Measurements from ENCODE around the gene BEND2.

DNA sequence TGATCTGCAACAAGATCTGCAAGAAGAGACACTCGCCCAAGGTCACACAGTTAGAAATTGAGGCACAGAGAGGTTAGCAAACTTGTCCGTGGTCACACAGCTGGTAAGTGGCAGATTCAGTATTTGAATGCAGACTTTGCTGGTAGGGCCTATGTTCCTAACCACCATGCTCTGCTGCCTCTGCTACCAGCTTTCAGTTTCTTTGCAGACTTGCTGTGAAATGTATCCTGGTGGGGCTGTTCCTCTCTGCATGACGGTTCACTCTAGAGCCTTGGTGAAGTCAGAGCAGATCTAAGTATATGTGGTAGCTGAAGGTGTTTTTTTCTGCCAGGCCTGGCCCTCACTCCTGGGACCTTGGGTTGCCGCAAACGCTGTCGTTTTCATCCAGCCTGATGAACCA is 87.1 kb downstream of the BEND2 start:
- TF ChIP-seq, protein P1, sequence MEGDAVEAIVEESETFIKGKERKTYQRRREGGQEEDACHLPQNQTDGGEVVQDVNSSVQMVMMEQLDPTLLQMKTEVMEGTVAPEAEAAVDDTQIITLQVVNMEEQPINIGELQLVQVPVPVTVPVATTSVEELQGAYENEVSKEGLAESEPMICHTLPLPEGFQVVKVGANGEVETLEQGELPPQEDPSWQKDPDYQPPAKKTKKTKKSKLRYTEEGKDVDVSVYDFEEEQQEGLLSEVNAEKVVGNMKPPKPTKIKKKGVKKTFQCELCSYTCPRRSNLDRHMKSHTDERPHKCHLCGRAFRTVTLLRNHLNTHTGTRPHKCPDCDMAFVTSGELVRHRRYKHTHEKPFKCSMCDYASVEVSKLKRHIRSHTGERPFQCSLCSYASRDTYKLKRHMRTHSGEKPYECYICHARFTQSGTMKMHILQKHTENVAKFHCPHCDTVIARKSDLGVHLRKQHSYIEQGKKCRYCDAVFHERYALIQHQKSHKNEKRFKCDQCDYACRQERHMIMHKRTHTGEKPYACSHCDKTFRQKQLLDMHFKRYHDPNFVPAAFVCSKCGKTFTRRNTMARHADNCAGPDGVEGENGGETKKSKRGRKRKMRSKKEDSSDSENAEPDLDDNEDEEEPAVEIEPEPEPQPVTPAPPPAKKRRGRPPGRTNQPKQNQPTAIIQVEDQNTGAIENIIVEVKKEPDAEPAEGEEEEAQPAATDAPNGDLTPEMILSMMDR (IDR thresholded peaks at IDR 0.05) = no peak
- TF ChIP-seq POLR2A (IDR thresholded peaks at IDR 0.05) = no peak
